Measurements from ENCODE around the gene TTC28.
"Not testable (repeated sequence)": the region's sequence is repeated elsewhere in the genome, so short reads cannot be mapped to it uniquely, and the experiment has no call there.

TTC28 gene

GRCh38 chr22:28600546-28601143, 79.0 kb downstream of the TTC28 start:
- no peak for DNase-seq

- DNase-seq, result no peak
Measured at GRCh38 chr22:28599693-28600092, 79.9 kb downstream of the TTC28 start.

- no peak for DNase-seq
Measured at GRCh38 chr22:28597665-28598064, 82.0 kb downstream of the TTC28 start.

- no peak for DNase-seq
Measured at GRCh38 chr22:28594797-28595462, 84.7 kb downstream of the TTC28 start.

GRCh38 chr22:28594076-28594796, 85.4 kb downstream of the TTC28 start:
- DNase-seq, result no peak

- DNase-seq, result no peak
Measured at GRCh38 chr22:28593299-28593698, 86.3 kb downstream of the TTC28 start.

- DNase-seq, result no peak
Measured at GRCh38 chr22:28589102-28589750, 90.4 kb downstream of the TTC28 start.

- DNase-seq, result no peak
Measured at GRCh38 chr22:28585324-28585723, 94.3 kb downstream of the TTC28 start.

GRCh38 chr22:28582806-28583205, 96.8 kb downstream of the TTC28 start:
- no peak for DNase-seq

- no peak for DNase-seq
Measured at GRCh38 chr22:28581016-28581415, 98.6 kb downstream of the TTC28 start.

- DNase-seq, result no peak
Measured at GRCh38 chr22:28576162-28576561, 103.5 kb downstream of the TTC28 start.

- DNase-seq, result no peak
Measured at GRCh38 chr22:28574159-28574788, 105.4 kb downstream of the TTC28 start.

GRCh38 chr22:28570696-28571373, 108.8 kb downstream of the TTC28 start:
- no peak for DNase-seq

GRCh38 chr22:28568974-28569373, 110.7 kb downstream of the TTC28 start:
- DNase-seq, result not testable (repeated sequence)

GRCh38 chr22:28568099-28568498, 111.5 kb downstream of the TTC28 start:
- no peak for DNase-seq

GRCh38 chr22:28566920-28567499, 112.6 kb downstream of the TTC28 start:
- not testable (repeated sequence) for DNase-seq

GRCh38 chr22:28563636-28564035, 116.0 kb downstream of the TTC28 start:
- no peak for DNase-seq

- DNase-seq, result no peak
Measured at GRCh38 chr22:28562324-28562723, 117.3 kb downstream of the TTC28 start.

- DNase-seq, result not testable (repeated sequence)
Measured at GRCh38 chr22:28560743-28561101, 118.9 kb downstream of the TTC28 start.

- DNase-seq, result no peak
Measured at GRCh38 chr22:28560046-28560742, 119.4 kb downstream of the TTC28 start.

GRCh38 chr22:28557184-28557583, 122.5 kb downstream of the TTC28 start:
- no peak for DNase-seq

All from NCI-H1048 (cell line).